BLaER1 treated with 17β-estradiol and CSF1 and Interleukin-3, amounts not matched to agents 10 nM and 100 nM (cell line): ENCODE results near the gene ADD3.

ENCODE experiments used
- H3K27ac ChIP-seq, 11 experiments: shearing (Covaris generic); formaldehyde crosslinking; 2 replicates each; pipeline ENCODE4 v1.8.1; 2022
- H3K27me3 ChIP-seq, 11 experiments: shearing (Covaris generic); formaldehyde crosslinking; 2 replicates each; pipeline ENCODE4 v1.8.1; 2022
- H3K36me3 ChIP-seq, 11 experiments: shearing (Covaris generic); formaldehyde crosslinking; 2 replicates each; pipeline ENCODE4 v1.8.1; 2022
- H3K4me1 ChIP-seq, 10 experiments: shearing (Covaris generic); formaldehyde crosslinking; 2 replicates each; pipeline ENCODE4 v1.8.1; 2022
- H3K4me2 ChIP-seq, 11 experiments: shearing (Covaris generic); formaldehyde crosslinking; 2 replicates each; pipeline ENCODE4 v1.8.1; 2022
- H3K4me3 ChIP-seq, 10 experiments: shearing (Covaris generic); formaldehyde crosslinking; 2 replicates each; pipeline ENCODE4 v1.8.1; 2022
- H3K9ac ChIP-seq, 11 experiments: shearing (Covaris generic); formaldehyde crosslinking; 2 replicates each; pipeline ENCODE4 v1.8.1; 2022
- H3K9me3 ChIP-seq, 11 experiments: shearing (Covaris generic); formaldehyde crosslinking; replicated peaks in 1 of 11; 2 replicates each; pipeline ENCODE4 v1.8.1; 2022
- H4K20me1 ChIP-seq, 11 experiments: shearing (Covaris generic); formaldehyde crosslinking; 2 replicates each; pipeline ENCODE4 v1.8.1; 2022
- Cebpa-rat ChIP-seq, 11 experiments: shearing (Covaris generic); IDR thresholded peaks; 2 replicates each; pipeline ENCODE4 v1.8.1; 2022

The ADD3 gene

GRCh38 chr10:110150046-110150445 lies 142.3 kb downstream of the ADD3 start:
- Histone ChIP-seq H3K9ac (no peak overlapping the region), H3K36me3 (no peaks in the 10 kb centered on the region)
- no peak for TF ChIP-seq Cebpa-rat (IDR thresholded peaks at IDR 0.05)

DNA sequence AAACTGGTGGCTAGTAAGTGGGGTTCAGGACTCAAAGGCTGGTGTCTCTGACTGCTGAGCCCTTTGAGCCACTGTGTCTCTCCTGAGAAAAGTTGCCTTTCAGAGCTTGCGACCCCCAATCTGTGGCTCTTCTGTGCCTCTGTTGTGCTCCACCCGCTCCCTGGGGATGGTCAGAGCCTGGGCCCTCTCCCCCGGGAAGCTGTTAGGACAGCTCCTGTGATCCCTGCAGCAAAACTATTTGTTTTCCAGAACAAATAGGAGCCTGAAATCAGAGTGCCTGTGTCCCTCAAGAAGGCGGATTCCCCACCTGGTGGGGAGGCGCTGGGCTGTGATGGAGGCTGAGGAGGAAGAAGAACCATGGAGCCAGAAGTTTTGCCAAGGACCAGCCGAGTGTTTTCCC lies 143.2 kb downstream of the ADD3 start:
- Histone ChIP-seq H3K27ac (no peak overlapping the region), H3K4me2 (peak overlapping the region in 8 of 11 experiments; percentile 5 to 48 (median 32); a peak in 8 of 22 replicates), H3K9ac (no peak overlapping the region), H3K9me3 (no peaks in the 10 kb centered on the region), H3K36me3 (no peaks in the 10 kb centered on the region), H3K27me3 (peaks cover 0 to 71% (median 39%) of the 10 kb centered on the region in 11 experiments; a peak in 17 of 22 replicates), H3K4me1 (peaks cover 17 to 40% (median 29%) of the 10 kb centered on the region in 10 experiments), H4K20me1 (peaks cover 0 to 66% (median 6%) of the 10 kb centered on the region in 11 experiments; a peak in 11 of 22 replicates), H3K4me3 (no peak overlapping the region)
- no peak for TF ChIP-seq Cebpa-rat (IDR thresholded peaks at IDR 0.05)

More at GRCh38 chr10:110150046-110150445, 142.3 kb downstream of the ADD3 start:
- Histone ChIP-seq H3K4me2 (no peak overlapping the region), H3K9me3 (no peaks in the 10 kb centered on the region), H3K27ac (no peak overlapping the region), H4K20me1 (peaks cover 0 to 65% (median 6%) of the 10 kb centered on the region in 11 experiments; a peak in 10 of 22 replicates), H3K4me1 (peaks cover 14 to 41% (median 28%) of the 10 kb centered on the region in 10 experiments), H3K4me3 (no peak overlapping the region), H3K27me3 (peaks cover 0 to 66% (median 34%) of the 10 kb centered on the region in 11 experiments; a peak in 17 of 22 replicates)

DNA sequence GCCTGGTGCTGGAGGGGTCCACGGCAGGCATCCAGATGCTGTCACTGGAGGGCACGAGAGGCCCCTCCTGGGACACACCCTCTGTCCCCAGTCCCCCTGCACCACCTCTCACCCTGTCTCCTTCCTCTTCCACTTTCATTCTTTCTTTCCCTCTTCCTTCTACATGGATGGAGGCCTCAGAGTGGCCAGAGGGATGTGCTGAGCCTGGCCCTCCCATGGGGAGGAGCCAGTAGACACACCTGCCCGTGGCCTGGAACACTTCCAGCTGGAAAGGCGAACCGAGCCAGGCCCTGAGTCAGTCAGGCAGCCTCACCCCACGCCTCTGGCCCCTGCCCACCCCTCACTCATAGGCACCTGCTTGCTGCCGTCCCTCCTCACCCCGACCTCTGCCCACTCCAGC lies 143.7 kb downstream of the ADD3 start:
- Histone ChIP-seq H3K27ac (no peak overlapping the region), H3K27me3 (peaks cover 0 to 76% (median 43%) of the 10 kb centered on the region in 11 experiments; a peak in 17 of 22 replicates), H3K4me3 (no peak overlapping the region), H3K9ac (no peak overlapping the region), H3K36me3 (no peaks in the 10 kb centered on the region), H3K4me2 (peak overlapping the region in 8 of 11 experiments; percentile 5 to 48 (median 32); a peak in 9 of 22 replicates), H4K20me1 (peaks cover 0 to 70% (median 11%) of the 10 kb centered on the region in 11 experiments; a peak in 15 of 22 replicates), H3K9me3 (no peaks in the 10 kb centered on the region), H3K4me1 (peaks cover 21 to 45% (median 32%) of the 10 kb centered on the region in 10 experiments)
- TF ChIP-seq Cebpa-rat (IDR thresholded peaks at IDR 0.05) = no peak

- Histone ChIP-seq H3K9me3 (no peaks in the 10 kb centered on the region), H3K36me3 (no peaks in the 10 kb centered on the region), H4K20me1 (peaks cover 0 to 74% (median 16%) of the 10 kb centered on the region in 11 experiments; a peak in 16 of 22 replicates), H3K4me2 (peak overlapping the region in 7 of 11 experiments; percentile 21 to 65 (median 41); a peak in 8 of 22 replicates), H3K27me3 (peaks cover 0 to 78% (median 43%) of the 10 kb centered on the region in 11 experiments; a peak in 17 of 22 replicates), H3K9ac (no peak overlapping the region), H3K4me1 (peaks cover 26 to 50% (median 37%) of the 10 kb centered on the region in 10 experiments), H3K27ac (no peak overlapping the region), H3K4me3 (no peak overlapping the region)
- TF ChIP-seq Cebpa-rat (IDR thresholded peaks at IDR 0.05) = no peak
Observed at GRCh38 chr10:110151971-110152370, 144.2 kb downstream of the ADD3 start.

- Histone ChIP-seq H3K27me3 (peaks cover 10 to 91% (median 56%) of the 10 kb centered on the region in 11 experiments), H3K27ac (no peak overlapping the region), H3K4me2 (peak overlapping the region; percentile 34 to 65 (median 53); a peak in 21 of 22 replicates), H3K9me3 (no peaks in the 10 kb centered on the region), H3K36me3 (no peaks in the 10 kb centered on the region), H4K20me1 (peaks cover 0 to 77% (median 25%) of the 10 kb centered on the region in 11 experiments; a peak in 17 of 22 replicates), H3K4me3 (no peak overlapping the region), H3K4me1 (peaks cover 40 to 63% (median 50%) of the 10 kb centered on the region in 10 experiments), H3K9ac (no peak overlapping the region)
- TF ChIP-seq Cebpa-rat (IDR thresholded peaks at IDR 0.05) = no peak
Observed at GRCh38 chr10:110153396-110153795, 145.6 kb downstream of the ADD3 start.

GRCh38 chr10:110156046-110156445 lies 148.3 kb downstream of the ADD3 start:
- Histone ChIP-seq H3K36me3 (no peaks in the 10 kb centered on the region), H3K9ac (no peak overlapping the region), H3K4me3 (no peak overlapping the region), H3K27me3 (peaks cover 30 to 89% (median 68%) of the 10 kb centered on the region in 11 experiments), H3K9me3 (no peaks in the 10 kb centered on the region), H3K27ac (no peak overlapping the region), H3K4me1 (peaks cover 40 to 70% (median 48%) of the 10 kb centered on the region in 10 experiments), H3K4me2 (peak overlapping the region; percentile 57 to 92 (median 85)), H4K20me1 (peaks cover 0 to 52% (median 25%) of the 10 kb centered on the region in 11 experiments; a peak in 17 of 22 replicates)
- no peak for TF ChIP-seq Cebpa-rat (IDR thresholded peaks at IDR 0.05)

GRCh38 chr10:110158051-110159005 lies 150.5 kb downstream of the ADD3 start:
- peaks cover 0 to 5% (median 0%) of the 10 kb centered on the region in 11 experiments; a peak in 1 of 22 replicates for H3K9me3 ChIP-seq
- no peak overlapping the region for H3K27ac ChIP-seq
- H3K36me3 ChIP-seq = no peaks in the 10 kb centered on the region
- no peak for TF ChIP-seq Cebpa-rat (IDR thresholded peaks at IDR 0.05)
- H3K4me3 ChIP-seq = no peak overlapping the region
- no peak overlapping the region for H3K9ac ChIP-seq
- peaks cover 32 to 77% (median 52%) of the 10 kb centered on the region in 11 experiments for H3K27me3 ChIP-seq
- H3K4me1 ChIP-seq = peaks cover 39 to 57% (median 44%) of the 10 kb centered on the region in 10 experiments
- peak overlapping the region in 5 of 11 experiments; percentile 70 to 92 (median 87); a peak in 5 of 22 replicates for H3K4me2 ChIP-seq
- H4K20me1 ChIP-seq = peaks cover 0 to 36% (median 22%) of the 10 kb centered on the region in 11 experiments; a peak in 16 of 22 replicates

DNA sequence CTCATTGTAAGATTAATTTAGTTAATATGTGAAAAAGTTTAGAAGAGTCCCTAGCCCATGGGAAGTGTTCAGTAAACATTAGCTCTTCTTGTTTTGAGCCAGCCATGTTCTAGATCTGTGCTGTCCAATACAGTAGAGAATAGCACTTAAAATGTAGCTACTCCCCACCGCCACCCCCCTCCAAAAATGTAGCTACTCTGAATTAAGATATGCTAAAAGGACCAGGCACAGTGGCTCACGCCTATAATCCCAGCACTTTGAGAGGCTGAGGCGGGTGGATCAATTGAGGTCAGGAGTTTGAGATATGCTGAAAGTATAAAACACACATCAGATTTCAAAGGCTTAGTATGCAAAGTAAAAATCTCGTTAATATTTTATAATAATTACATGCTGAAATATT lies 152.3 kb downstream of the ADD3 start:
- Histone ChIP-seq H3K4me1 (peaks cover 31 to 52% (median 36%) of the 10 kb centered on the region in 10 experiments), H3K36me3 (no peaks in the 10 kb centered on the region), H3K27ac (no peak overlapping the region), H3K27me3 (peaks cover 32 to 72% (median 52%) of the 10 kb centered on the region in 11 experiments), H3K9ac (no peak overlapping the region), H4K20me1 (peaks cover 0 to 32% (median 22%) of the 10 kb centered on the region in 11 experiments; a peak in 16 of 22 replicates), H3K4me2 (no peak overlapping the region), H3K4me3 (no peak overlapping the region), H3K9me3 (peaks cover 0 to 5% (median 0%) of the 10 kb centered on the region in 11 experiments; a peak in 1 of 22 replicates)
- no peak for TF ChIP-seq Cebpa-rat (IDR thresholded peaks at IDR 0.05)
